KMS-11 (cell line): ENCODE data around the gene GSTO2.
A peak's percentile ranks its signal among the peaks of the same experiment; 100 is the strongest.

Experiments
- H2AFZ ChIP-seq: fragments of 200-600 bp; sonication (generic); 2 replicates; pipeline ENCODE4 v1.6.1; 2016; ENCODE audit warnings: antibody characterized with exemption, mixed run types, low read depth
- H3K27ac ChIP-seq: fragments of 200-600 bp; sonication (generic); 2 replicates; pipeline ENCODE4 v1.6.1; 2016; ENCODE audit warnings: mild to moderate bottlenecking, mixed run types
- H3K27me3 ChIP-seq: fragments of 200-600 bp; sonication (generic); 2 replicates; pipeline ENCODE4 v1.6.1; 2017; ENCODE audit warnings: mild to moderate bottlenecking, low read depth, mixed run types, moderate library complexity; ENCODE audit not compliant: insufficient read depth
- H3K36me3 ChIP-seq: fragments of 200-600 bp; sonication (generic); 2 replicates; pipeline ENCODE4 v1.6.1; 2017; ENCODE audit warnings: mild to moderate bottlenecking, mixed run types; ENCODE audit not compliant: insufficient read depth
- H3K4me1 ChIP-seq: fragments of 200-600 bp; sonication (generic); 2 replicates; pipeline ENCODE4 v1.6.1; 2016; ENCODE audit warnings: mild to moderate bottlenecking, low read depth, mixed run types; ENCODE audit not compliant: poor library complexity, severe bottlenecking
- H3K4me2 ChIP-seq: fragments of 200-600 bp; sonication (generic); 2 replicates; pipeline ENCODE4 v1.7.0; 2016; ENCODE audit warnings: mild to moderate bottlenecking, mixed run types
- H3K4me3 ChIP-seq: fragments of 200-600 bp; sonication (generic); IDR thresholded peaks from 2 replicates; pipeline ENCODE4 v1.6.1; 2017; ENCODE audit warnings: low read depth, low read length, mixed read lengths; ENCODE audit not compliant: insufficient read depth
- H3K79me2 ChIP-seq: fragments of 200-600 bp; sonication (generic); 2 replicates; pipeline ENCODE4 v1.6.1; 2016; ENCODE audit warnings: low read depth, mixed run types; ENCODE audit not compliant: insufficient read depth
- H3K9ac ChIP-seq: fragments of 200-600 bp; sonication (generic); 2 replicates; pipeline ENCODE4 v1.6.1; 2016; ENCODE audit warnings: mild to moderate bottlenecking, mixed run types
- H4K20me1 ChIP-seq: fragments of 200-600 bp; sonication (generic); 2 replicates; pipeline ENCODE4 v1.6.1; 2016; ENCODE audit warnings: mild to moderate bottlenecking, mixed run types; ENCODE audit not compliant: insufficient read depth
- TF ChIP-seq, protein P1 (sequence below): fragments of 200-600 bp; sonication (generic); conservative IDR thresholded peaks from 2 replicates; pipeline ENCODE4 v1.6.1; 2017; ENCODE audit warnings: low read depth, mild to moderate bottlenecking, antibody characterized with exemption, low read length, moderate library complexity, mixed read lengths

The GSTO2 gene

DNA sequence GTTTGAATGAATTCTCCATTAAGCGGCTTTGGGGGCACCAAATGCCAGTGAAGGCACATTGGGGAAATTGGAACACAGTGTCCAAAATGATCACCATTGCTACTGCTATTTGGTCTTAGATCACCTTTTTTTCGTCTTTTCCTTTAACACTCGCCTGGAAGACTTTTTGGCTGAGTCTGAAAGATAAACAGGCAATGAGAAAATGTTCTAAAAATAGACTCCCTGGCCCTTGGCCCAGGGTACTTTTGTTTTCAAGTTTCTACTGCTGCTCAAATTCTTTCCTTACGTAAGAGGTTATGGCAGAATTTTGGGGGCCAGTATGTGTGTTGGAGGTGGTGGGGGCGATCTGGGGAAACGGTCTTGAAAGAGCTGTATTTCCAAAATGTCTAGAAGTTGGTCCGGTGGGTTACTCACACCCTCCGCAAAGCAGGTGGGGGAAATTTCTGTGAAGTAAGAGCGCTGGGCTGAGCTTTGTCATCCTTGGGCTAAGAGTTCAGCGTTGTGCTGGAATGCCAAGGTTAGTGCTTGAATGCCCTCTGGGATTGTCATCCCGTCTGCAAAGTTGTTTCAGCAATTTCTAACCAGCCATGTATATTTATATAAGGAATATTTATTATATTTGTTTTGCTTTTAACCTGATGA is 70.6 kb downstream of the GSTO2 start:
- Histone ChIP-seq H4K20me1 (no peaks in the 10 kb centered on the region), H3K79me2 (no peaks in the 10 kb centered on the region), H3K4me3 (no peak overlapping the region), H3K4me1 (peaks cover 22% of the 10 kb centered on the region), H3K27me3 (no peaks in the 10 kb centered on the region; the same call in 1 of the 2 replicates), H3K4me2 (peak overlapping the region; percentile 86), H3K36me3 (no peaks in the 10 kb centered on the region), H2AFZ (peak overlapping the region; percentile 93), H3K9ac (peak overlapping the region; percentile 61; the same call in 1 of the 2 replicates), H3K27ac (no peak overlapping the region)
- TF ChIP-seq, protein P1, sequence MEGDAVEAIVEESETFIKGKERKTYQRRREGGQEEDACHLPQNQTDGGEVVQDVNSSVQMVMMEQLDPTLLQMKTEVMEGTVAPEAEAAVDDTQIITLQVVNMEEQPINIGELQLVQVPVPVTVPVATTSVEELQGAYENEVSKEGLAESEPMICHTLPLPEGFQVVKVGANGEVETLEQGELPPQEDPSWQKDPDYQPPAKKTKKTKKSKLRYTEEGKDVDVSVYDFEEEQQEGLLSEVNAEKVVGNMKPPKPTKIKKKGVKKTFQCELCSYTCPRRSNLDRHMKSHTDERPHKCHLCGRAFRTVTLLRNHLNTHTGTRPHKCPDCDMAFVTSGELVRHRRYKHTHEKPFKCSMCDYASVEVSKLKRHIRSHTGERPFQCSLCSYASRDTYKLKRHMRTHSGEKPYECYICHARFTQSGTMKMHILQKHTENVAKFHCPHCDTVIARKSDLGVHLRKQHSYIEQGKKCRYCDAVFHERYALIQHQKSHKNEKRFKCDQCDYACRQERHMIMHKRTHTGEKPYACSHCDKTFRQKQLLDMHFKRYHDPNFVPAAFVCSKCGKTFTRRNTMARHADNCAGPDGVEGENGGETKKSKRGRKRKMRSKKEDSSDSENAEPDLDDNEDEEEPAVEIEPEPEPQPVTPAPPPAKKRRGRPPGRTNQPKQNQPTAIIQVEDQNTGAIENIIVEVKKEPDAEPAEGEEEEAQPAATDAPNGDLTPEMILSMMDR = no peak

DNA sequence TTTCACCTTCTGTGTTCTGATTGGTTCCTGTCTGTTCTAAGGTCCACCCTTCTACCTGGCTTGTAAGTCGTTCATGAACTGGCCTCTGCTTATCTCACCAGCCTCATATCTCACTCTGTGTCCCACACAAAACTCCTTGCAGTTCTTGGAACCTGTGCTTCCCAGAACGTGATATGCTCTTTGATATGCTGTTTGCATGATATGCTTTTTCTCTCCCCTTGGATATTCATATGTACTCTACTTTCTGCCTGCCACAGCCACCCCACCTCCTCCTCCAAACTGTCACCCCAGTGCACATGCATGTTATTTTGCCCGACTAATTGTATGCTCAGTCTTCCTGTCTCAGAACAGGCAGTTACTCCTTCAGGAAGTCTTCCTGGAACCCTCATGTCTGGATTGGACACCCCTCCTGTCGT is 71.1 kb downstream of the GSTO2 start:
- no peaks in the 10 kb centered on the region for H3K79me2 ChIP-seq
- H3K4me3 ChIP-seq = no peak overlapping the region
- H2AFZ ChIP-seq = no peak overlapping the region
- no peaks in the 10 kb centered on the region; the same call in 1 of the 2 replicates for H3K27me3 ChIP-seq
- H3K4me1 ChIP-seq = peaks cover 22% of the 10 kb centered on the region
- H3K36me3 ChIP-seq = no peaks in the 10 kb centered on the region
- no peaks in the 10 kb centered on the region for H4K20me1 ChIP-seq
- H3K27ac ChIP-seq = no peak overlapping the region
- TF ChIP-seq, protein P1 = no peak
- peak overlapping the region; percentile 86; the same call in 1 of the 2 replicates for H3K4me2 ChIP-seq
- no peak overlapping the region for H3K9ac ChIP-seq

DNA sequence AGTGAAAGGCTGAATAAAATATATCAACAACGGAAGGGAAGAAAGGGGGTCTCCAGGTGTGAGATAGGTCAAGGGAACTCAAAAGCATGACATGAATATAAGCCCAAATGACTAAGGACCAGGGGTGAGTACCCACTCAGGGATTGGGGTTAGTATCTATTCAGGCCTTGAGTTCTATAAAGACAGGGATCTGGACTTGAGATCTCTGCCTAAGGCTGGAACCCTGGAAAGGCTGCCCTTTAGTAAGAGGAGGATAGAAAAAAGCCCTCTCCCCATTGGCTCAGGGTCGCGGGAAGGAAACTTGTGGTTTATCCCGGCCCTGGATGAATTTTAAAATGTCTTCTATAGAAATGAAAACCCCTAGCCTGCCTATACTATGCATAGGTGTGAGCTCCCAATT is 71.7 kb downstream of the GSTO2 start:
- Histone ChIP-seq H3K4me2 (no peak overlapping the region), H3K79me2 (no peaks in the 10 kb centered on the region), H3K27me3 (no peaks in the 10 kb centered on the region; the same call in 1 of the 2 replicates), H4K20me1 (no peaks in the 10 kb centered on the region), H3K9ac (no peak overlapping the region), H2AFZ (no peak overlapping the region), H3K36me3 (no peaks in the 10 kb centered on the region), H3K27ac (no peak overlapping the region), H3K4me3 (no peak overlapping the region), H3K4me1 (peaks cover 22% of the 10 kb centered on the region)
- TF ChIP-seq, protein P1 = no peak

DNA sequence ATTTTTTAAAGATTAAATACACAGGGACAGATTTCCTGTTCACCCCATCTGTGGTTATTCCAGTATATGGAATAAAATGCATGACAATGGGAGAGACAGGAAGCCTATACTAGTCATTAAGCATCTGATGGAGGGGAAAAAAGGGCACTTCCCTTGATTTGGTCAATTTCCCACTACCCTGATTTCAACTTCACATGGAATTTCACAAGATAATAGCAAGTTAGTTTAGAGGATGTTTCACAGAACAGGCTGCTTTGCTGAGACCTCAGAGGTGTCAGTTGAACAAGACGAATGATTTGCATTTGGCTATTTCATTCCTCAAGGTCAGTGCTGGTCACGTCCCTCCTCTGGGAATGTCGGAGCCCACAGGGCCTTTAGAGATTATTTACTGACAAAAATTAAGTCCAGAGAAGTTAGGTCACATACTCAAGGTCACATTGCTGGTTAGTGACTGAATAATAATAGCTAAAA is 74.0 kb downstream of the GSTO2 start:
- peaks cover 17% of the 10 kb centered on the region for H3K4me1 ChIP-seq
- no peaks in the 10 kb centered on the region for H4K20me1 ChIP-seq
- no peak overlapping the region for H3K9ac ChIP-seq
- no peaks in the 10 kb centered on the region; the same call in 1 of the 2 replicates for H3K27me3 ChIP-seq
- no peak overlapping the region for H3K4me2 ChIP-seq
- no peak overlapping the region for H3K27ac ChIP-seq
- H2AFZ ChIP-seq = no peak overlapping the region
- no peaks in the 10 kb centered on the region for H3K79me2 ChIP-seq
- H3K36me3 ChIP-seq = no peaks in the 10 kb centered on the region
- no peak overlapping the region for H3K4me3 ChIP-seq
- TF ChIP-seq, protein P1 = no peak
